ENCODE data around the gene ZNF446. TPM values are rescaled to one million over a fixed set of nuclear protein-coding genes. Genes with fewer than 3 reads are reported as not detected.

Gene ZNF446
- total RNA-seq, 1 donor from 2014 or later: 15.5 TPM

GRCh38 chr19:58491393-58491792 is 15.2 kb downstream of the ZNF446 start:
- H3K4me3 Mint-ChIP-seq (ENCODE audit: unreplicated experiment): no peak overlapping the region
- TF ChIP-seq CTCF (IDR thresholded peaks at IDR 0.05): no peak
- H3K4me1 Mint-ChIP-seq (ENCODE audit: unreplicated experiment): no peaks in the 10 kb centered on the region
- H3K9me3 Mint-ChIP-seq (ENCODE audit: unreplicated experiment): no peaks in the 10 kb centered on the region
- H3K27me3 Mint-ChIP-seq (ENCODE audit: unreplicated experiment): no peaks in the 10 kb centered on the region
- H3K36me3 Mint-ChIP-seq (ENCODE audit: unreplicated experiment): no peaks in the 10 kb centered on the region
- H3K27ac Mint-ChIP-seq (ENCODE audit: unreplicated experiment): no peak overlapping the region
- no peak for DNase-seq (ENCODE audit: extremely low spot score, unreplicated experiment)

GRCh38 chr19:58492265-58492664 is 16.1 kb downstream of the ZNF446 start:
- no peaks in the 10 kb centered on the region for H3K27me3 Mint-ChIP-seq (ENCODE audit: unreplicated experiment)
- H3K9me3 Mint-ChIP-seq (ENCODE audit: unreplicated experiment): no peaks in the 10 kb centered on the region
- no peak overlapping the region for H3K4me3 Mint-ChIP-seq (ENCODE audit: unreplicated experiment)
- no peak overlapping the region for H3K27ac Mint-ChIP-seq (ENCODE audit: unreplicated experiment)
- no peak for TF ChIP-seq CTCF (IDR thresholded peaks at IDR 0.05)
- DNase-seq (ENCODE audit: extremely low spot score, unreplicated experiment): no peak
- no peaks in the 10 kb centered on the region for H3K36me3 Mint-ChIP-seq (ENCODE audit: unreplicated experiment)
- no peaks in the 10 kb centered on the region for H3K4me1 Mint-ChIP-seq (ENCODE audit: unreplicated experiment)

- DNase-seq (ENCODE audit: extremely low spot score, unreplicated experiment): no peak
- H3K9me3 Mint-ChIP-seq (ENCODE audit: unreplicated experiment): no peaks in the 10 kb centered on the region
- H3K27me3 Mint-ChIP-seq (ENCODE audit: unreplicated experiment): no peaks in the 10 kb centered on the region
- H3K4me1 Mint-ChIP-seq (ENCODE audit: unreplicated experiment): peaks cover 14% of the 10 kb centered on the region
- H3K27ac Mint-ChIP-seq (ENCODE audit: unreplicated experiment): no peak overlapping the region
- H3K36me3 Mint-ChIP-seq (ENCODE audit: unreplicated experiment): no peaks in the 10 kb centered on the region
- TF ChIP-seq CTCF (IDR thresholded peaks at IDR 0.05): no peak
- no peak overlapping the region for H3K4me3 Mint-ChIP-seq (ENCODE audit: unreplicated experiment)
These were observed 21.6 kb downstream of the ZNF446 start for GRCh38 chr19:58497634-58498170.

- Mint-ChIP-seq H3K4me3 (ENCODE audit: unreplicated experiment) (peak overlapping the region; percentile 86), H3K4me1 (ENCODE audit: unreplicated experiment) (peaks cover 14% of the 10 kb centered on the region), H3K27ac (ENCODE audit: unreplicated experiment) (peak overlapping the region; percentile 94), H3K36me3 (ENCODE audit: unreplicated experiment) (no peaks in the 10 kb centered on the region), H3K9me3 (ENCODE audit: unreplicated experiment) (no peaks in the 10 kb centered on the region), H3K27me3 (ENCODE audit: unreplicated experiment) (no peaks in the 10 kb centered on the region)
- no peak for DNase-seq (ENCODE audit: extremely low spot score, unreplicated experiment)
- TF ChIP-seq CTCF (IDR thresholded peaks at IDR 0.05): no peak
These were observed 22.3 kb downstream of the ZNF446 start for GRCh38 chr19:58498316-58499020.

- no peaks in the 10 kb centered on the region for H3K9me3 Mint-ChIP-seq (ENCODE audit: unreplicated experiment)
- H3K27me3 Mint-ChIP-seq (ENCODE audit: unreplicated experiment): no peaks in the 10 kb centered on the region
- peak; percentile 100 for DNase-seq (ENCODE audit: extremely low spot score, unreplicated experiment)
- peak overlapping the region; percentile 86 for H3K4me3 Mint-ChIP-seq (ENCODE audit: unreplicated experiment)
- TF ChIP-seq CTCF (IDR thresholded peaks at IDR 0.05): peak; percentile 51
- peaks cover 14% of the 10 kb centered on the region for H3K4me1 Mint-ChIP-seq (ENCODE audit: unreplicated experiment)
- H3K36me3 Mint-ChIP-seq (ENCODE audit: unreplicated experiment): no peaks in the 10 kb centered on the region
- peak overlapping the region; percentile 94 for H3K27ac Mint-ChIP-seq (ENCODE audit: unreplicated experiment)
These were observed 23.1 kb downstream of the ZNF446 start for GRCh38 chr19:58499021-58499927.

Measured in osteocyte (in vitro differentiated cells).